ENCODE results near the gene GNG7.
"Not testable (repeated sequence)": the region's sequence is repeated elsewhere in the genome, so short reads cannot be mapped to it uniquely, and the experiment has no call there.

Gene GNG7

DNA sequence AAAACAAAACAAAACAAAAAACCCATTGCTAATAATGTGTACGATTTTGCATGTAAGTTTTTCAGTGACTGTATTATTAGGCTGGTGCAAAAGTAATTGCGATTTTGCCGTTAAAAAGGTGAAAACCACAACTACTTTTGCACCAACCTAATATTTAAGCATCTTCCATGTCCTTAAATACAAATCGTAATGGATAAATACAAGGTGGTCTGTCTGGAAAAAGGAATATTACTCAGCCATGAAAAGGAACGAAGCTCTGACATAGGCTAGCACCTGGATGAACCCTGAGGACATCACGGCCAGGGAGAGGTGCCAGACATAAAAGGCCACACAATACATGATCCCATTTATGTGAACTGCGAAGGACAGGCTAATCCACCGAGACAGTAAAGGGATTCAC, 193.4 kb downstream of the GNG7 start:
- POLR2A ChIA-PET, result interaction anchor here (1.8 kb wide), 1 partner anchor 33 kb away, joined by 5 read pairs; the partner anchor contains the start of gene GADD45B

DNA sequence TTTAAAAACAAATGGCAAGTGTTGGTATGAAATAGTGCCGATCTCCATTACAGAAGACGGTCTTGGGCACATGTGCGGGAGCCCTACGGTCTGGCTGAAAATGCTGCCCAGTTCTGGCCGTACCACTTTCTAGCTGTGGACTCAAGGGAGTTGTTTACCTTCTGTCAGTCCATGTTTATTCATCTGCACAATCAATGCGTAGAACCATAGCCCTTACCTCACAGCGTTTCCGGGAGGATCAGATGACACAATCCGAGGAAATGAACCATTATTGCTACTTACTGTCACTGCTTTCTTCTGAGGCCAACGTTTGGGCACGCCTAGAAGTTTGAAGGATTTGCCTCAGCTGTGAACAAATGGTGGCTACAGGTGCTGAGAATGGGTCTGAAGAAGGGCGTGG, 195.4 kb downstream of the GNG7 start:
- CTCF ChIA-PET, result no interaction called here
- peak in 1 of 3 donors; percentile 47 for DNase-seq
- WGBS (ENCODE audit: insufficient coverage), result 33% methylated on average over 9 of the region's 12 CpGs
- H3K4me1 ChIP-seq (ENCODE audit: control extremely low read depth in 1 of 4, control insufficient read depth in 4 of 4, insufficient read depth in 4 of 4, low read length in 3 of 4), result peaks cover 0 to 5% (median 2%) of the 10 kb centered on the region in 4 experiments
- H3K4me3 ChIP-seq (ENCODE audit: control insufficient read depth in 1 of 7, extremely low read depth in 1 of 7, insufficient read depth in 4 of 7, low read depth in 2 of 7, low read length in 6 of 7), result peak overlapping the region in 2 of 7 experiments; percentile 40 to 56
- H3K27me3 ChIP-seq (replicated peaks in 2 of 5; ENCODE audit: control insufficient read depth in 4 of 5, insufficient read depth in 5 of 5, low read length in 4 of 5), result no peaks in the 10 kb centered on the region
- H3K36me3 ChIP-seq (ENCODE audit: control insufficient read depth in 4 of 4, insufficient read depth in 4 of 4, low read length in 3 of 4), result no peaks in the 10 kb centered on the region
- H3K27ac ChIP-seq (ENCODE audit: insufficient read depth in 1 of 2, low read depth in 1 of 2, low read length in 2 of 2, poor library complexity in 1 of 2, severe bottlenecking in 2 of 2), result no peak overlapping the region
- POLR2A ChIA-PET, result interaction anchor here (0.6 to 1.2 kb wide), 3 partner anchors 28 to 186 kb away, joined by 3 to 4 read pairs (median 4); no protein-coding TSS in a partner anchor
- peaks cover 0 to 2% (median 0%) of the 10 kb centered on the region in 5 experiments for H3K9me3 ChIP-seq (ENCODE audit: control extremely low read depth in 1 of 5, control insufficient read depth in 4 of 5, insufficient read depth in 2 of 5, low read depth in 1 of 5, low read length in 4 of 5)

More for the DNA sequence above, 193.4 kb downstream of the GNG7 start:
- Histone ChIP-seq H3K9me3 (ENCODE audit: control extremely low read depth in 1 of 5, control insufficient read depth in 4 of 5, insufficient read depth in 2 of 5, low read depth in 1 of 5, low read length in 4 of 5) (peaks cover 0 to 2% (median 0%) of the 10 kb centered on the region in 5 experiments), H3K27me3 (replicated peaks in 2 of 5; ENCODE audit: control insufficient read depth in 4 of 5, insufficient read depth in 5 of 5, low read length in 4 of 5) (no peaks in the 10 kb centered on the region), H3K36me3 (ENCODE audit: control insufficient read depth in 4 of 4, insufficient read depth in 4 of 4, low read length in 3 of 4) (no peaks in the 10 kb centered on the region), H3K4me1 (ENCODE audit: control extremely low read depth in 1 of 4, control insufficient read depth in 4 of 4, insufficient read depth in 4 of 4, low read length in 3 of 4) (peaks cover 0 to 5% (median 2%) of the 10 kb centered on the region in 4 experiments), H3K4me3 (ENCODE audit: control insufficient read depth in 1 of 7, extremely low read depth in 1 of 7, insufficient read depth in 4 of 7, low read depth in 2 of 7, low read length in 6 of 7) (no peak overlapping the region), H3K27ac (ENCODE audit: insufficient read depth in 1 of 2, low read depth in 1 of 2, low read length in 2 of 2, poor library complexity in 1 of 2, severe bottlenecking in 2 of 2) (no peak overlapping the region)
- DNase-seq, result no peak
- 100% methylated on average over 3 of the region's 8 CpGs for WGBS (ENCODE audit: insufficient coverage)
- CTCF ChIA-PET, result no interaction called here

DNA sequence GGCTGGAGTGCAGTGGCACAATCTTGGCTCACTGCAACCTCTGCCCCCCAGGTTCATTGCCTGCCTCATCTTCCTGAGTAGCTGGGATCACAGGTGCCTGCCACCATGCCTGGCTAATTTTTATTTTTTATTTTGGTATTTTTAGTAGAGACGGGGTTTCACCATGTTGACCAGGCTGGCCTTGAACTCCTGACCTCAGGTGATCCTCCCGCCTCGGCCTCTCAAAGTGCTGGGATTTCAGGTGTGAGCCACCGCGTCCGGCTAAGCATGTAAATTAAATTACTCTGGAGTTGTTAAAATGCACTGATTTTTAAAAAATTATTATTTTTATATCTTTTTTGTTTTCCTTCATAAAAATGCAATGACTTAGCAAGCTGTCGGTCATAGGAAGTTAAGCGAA, 195.8 kb downstream of the GNG7 start:
- H3K27ac ChIP-seq (ENCODE audit: insufficient read depth in 1 of 2, low read depth in 1 of 2, low read length in 2 of 2, poor library complexity in 1 of 2, severe bottlenecking in 2 of 2); DNase-seq; H3K4me1 ChIP-seq (ENCODE audit: control extremely low read depth in 1 of 4, control insufficient read depth in 4 of 4, insufficient read depth in 4 of 4, low read length in 3 of 4); CTCF ChIA-PET; H3K9me3 ChIP-seq (ENCODE audit: control extremely low read depth in 1 of 5, control insufficient read depth in 4 of 5, insufficient read depth in 2 of 5, low read depth in 1 of 5, low read length in 4 of 5); H3K4me3 ChIP-seq (ENCODE audit: control insufficient read depth in 1 of 7, extremely low read depth in 1 of 7, insufficient read depth in 4 of 7, low read depth in 2 of 7, low read length in 6 of 7); H3K27me3 ChIP-seq (replicated peaks in 2 of 5; ENCODE audit: control insufficient read depth in 4 of 5, insufficient read depth in 5 of 5, low read length in 4 of 5); H3K36me3 ChIP-seq (ENCODE audit: control insufficient read depth in 4 of 4, insufficient read depth in 4 of 4, low read length in 3 of 4): not testable (repeated sequence)
- POLR2A ChIA-PET, result interaction anchor here (0.6 to 1.2 kb wide), 3 partner anchors 27 to 186 kb away, joined by 3 to 4 read pairs (median 4); no protein-coding TSS in a partner anchor
- WGBS (ENCODE audit: insufficient coverage), result 51% methylated on average over 3 of the region's 8 CpGs

DNA sequence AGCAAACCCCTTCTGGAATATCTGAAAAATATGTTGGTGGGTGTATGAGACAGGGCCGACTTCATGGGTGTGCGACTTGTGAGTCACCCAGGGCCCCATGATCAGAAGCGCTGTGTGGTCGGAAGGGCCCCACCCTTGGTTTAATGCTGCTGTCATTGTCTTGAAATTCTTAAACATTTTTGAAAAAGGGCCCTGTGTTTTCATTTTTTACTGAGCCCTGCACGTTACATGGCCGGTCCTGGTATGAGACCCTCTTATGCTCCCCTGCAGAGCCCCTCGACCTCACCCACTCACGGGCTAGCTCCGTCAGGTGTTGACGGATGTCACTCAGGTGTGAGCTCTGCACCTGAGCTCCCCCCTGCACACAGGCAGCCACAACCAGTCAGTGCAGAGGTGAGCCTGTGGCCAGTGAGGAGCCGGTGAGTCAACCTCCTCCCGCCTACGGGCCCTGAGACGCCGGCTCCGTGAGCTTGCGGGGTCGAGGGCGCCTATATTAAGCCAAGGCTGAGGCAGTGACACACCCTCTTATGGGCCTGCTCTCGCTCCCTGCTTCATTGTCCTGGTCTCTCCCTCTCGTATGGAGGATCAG, 198.9 kb downstream of the GNG7 start:
- Histone ChIP-seq H3K27me3 (replicated peaks in 2 of 5; ENCODE audit: control insufficient read depth in 4 of 5, insufficient read depth in 5 of 5, low read length in 4 of 5) (no peaks in the 10 kb centered on the region), H3K36me3 (ENCODE audit: control insufficient read depth in 4 of 4, insufficient read depth in 4 of 4, low read length in 3 of 4) (no peaks in the 10 kb centered on the region), H3K9me3 (ENCODE audit: control extremely low read depth in 1 of 5, control insufficient read depth in 4 of 5, insufficient read depth in 2 of 5, low read depth in 1 of 5, low read length in 4 of 5) (no peaks in the 10 kb centered on the region), H3K4me3 (ENCODE audit: control insufficient read depth in 1 of 7, extremely low read depth in 1 of 7, insufficient read depth in 4 of 7, low read depth in 2 of 7, low read length in 6 of 7) (no peak overlapping the region), H3K4me1 (ENCODE audit: control extremely low read depth in 1 of 4, control insufficient read depth in 4 of 4, insufficient read depth in 4 of 4, low read length in 3 of 4) (peaks cover 0 to 11% (median 7%) of the 10 kb centered on the region in 4 experiments), H3K27ac (ENCODE audit: insufficient read depth in 1 of 2, low read depth in 1 of 2, low read length in 2 of 2, poor library complexity in 1 of 2, severe bottlenecking in 2 of 2) (no peak overlapping the region)
- CTCF ChIA-PET, result no interaction called here
- POLR2A ChIA-PET, result interaction anchor here (1.2 to 1.5 kb wide), 2 partner anchors 27 to 28 kb away, joined by 3 read pairs; partner anchors contain the start of gene GADD45B
- 84% methylated on average over 15 of the region's 21 CpGs for WGBS (ENCODE audit: insufficient coverage)
- no peak for DNase-seq

DNA sequence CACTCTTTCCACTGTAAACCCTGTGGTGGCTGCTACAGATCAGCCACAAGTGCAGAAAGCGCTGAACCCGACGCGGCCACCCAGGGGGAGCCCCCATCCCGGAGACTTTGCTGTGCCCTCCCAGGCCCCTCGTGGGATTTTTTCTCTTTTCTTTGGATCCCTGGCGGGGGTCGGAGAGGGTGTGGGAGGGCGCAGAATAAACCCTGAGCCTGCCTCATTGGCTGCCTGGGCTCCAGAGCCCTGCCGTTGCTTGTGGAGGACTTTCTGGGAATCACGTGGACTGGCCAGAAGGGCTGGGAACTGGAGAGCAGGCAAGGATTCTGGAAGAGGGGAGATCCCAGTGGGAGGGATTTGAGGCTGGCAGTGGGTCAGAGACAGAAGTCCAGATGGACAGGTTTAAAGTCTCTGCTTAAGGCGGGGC, 201.6 kb downstream of the GNG7 start:
- ChIA-PET POLR2A (no interaction called here), CTCF (interaction anchor here (0.7 kb wide), 1 partner anchor 72 kb away, joined by 3 read pairs; no protein-coding TSS in a partner anchor)
- no peak for DNase-seq
- no peak overlapping the region for H3K27ac ChIP-seq (ENCODE audit: insufficient read depth in 1 of 2, low read depth in 1 of 2, low read length in 2 of 2, poor library complexity in 1 of 2, severe bottlenecking in 2 of 2)
- 81% methylated on average over 8 of the region's 12 CpGs for WGBS (ENCODE audit: insufficient coverage)
- no peak overlapping the region for H3K4me3 ChIP-seq (ENCODE audit: control insufficient read depth in 1 of 7, extremely low read depth in 1 of 7, insufficient read depth in 4 of 7, low read depth in 2 of 7, low read length in 6 of 7)
- H3K36me3 ChIP-seq (ENCODE audit: control insufficient read depth in 4 of 4, insufficient read depth in 4 of 4, low read length in 3 of 4), result no peaks in the 10 kb centered on the region
- H3K4me1 ChIP-seq (ENCODE audit: control extremely low read depth in 1 of 4, control insufficient read depth in 4 of 4, insufficient read depth in 4 of 4, low read length in 3 of 4), result peaks cover 0 to 9% (median 6%) of the 10 kb centered on the region in 4 experiments
- no peaks in the 10 kb centered on the region for H3K9me3 ChIP-seq (ENCODE audit: control extremely low read depth in 1 of 5, control insufficient read depth in 4 of 5, insufficient read depth in 2 of 5, low read depth in 1 of 5, low read length in 4 of 5)
- no peaks in the 10 kb centered on the region for H3K27me3 ChIP-seq (replicated peaks in 2 of 5; ENCODE audit: control insufficient read depth in 4 of 5, insufficient read depth in 5 of 5, low read length in 4 of 5)

DNA sequence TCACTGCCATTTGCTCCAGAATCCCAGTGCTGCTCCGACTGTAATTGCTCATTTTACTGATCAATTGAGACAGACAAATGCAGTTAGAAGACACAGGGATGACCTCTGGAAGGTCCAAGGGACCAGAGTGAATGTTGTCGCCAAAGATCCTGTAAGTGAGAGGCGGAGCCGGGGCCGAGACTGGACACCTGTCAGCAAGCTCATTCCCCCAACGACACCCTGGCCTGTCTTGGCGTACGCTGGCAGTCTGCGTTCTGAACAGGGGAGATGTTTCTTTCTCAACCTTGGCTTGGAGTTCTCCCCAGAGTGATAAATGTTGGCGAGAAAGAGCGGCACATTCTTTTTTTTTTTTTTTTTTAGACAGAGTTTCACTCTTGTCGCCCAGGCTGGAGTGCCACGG, 202.3 kb downstream of the GNG7 start:
- no peaks in the 10 kb centered on the region for H3K36me3 ChIP-seq (ENCODE audit: control insufficient read depth in 4 of 4, insufficient read depth in 4 of 4, low read length in 3 of 4)
- peaks cover 0 to 16% (median 13%) of the 10 kb centered on the region in 4 experiments for H3K4me1 ChIP-seq (ENCODE audit: control extremely low read depth in 1 of 4, control insufficient read depth in 4 of 4, insufficient read depth in 4 of 4, low read length in 3 of 4)
- no peak for DNase-seq
- no peak overlapping the region for H3K4me3 ChIP-seq (ENCODE audit: control insufficient read depth in 1 of 7, extremely low read depth in 1 of 7, insufficient read depth in 4 of 7, low read depth in 2 of 7, low read length in 6 of 7)
- no peak overlapping the region for H3K27ac ChIP-seq (ENCODE audit: insufficient read depth in 1 of 2, low read depth in 1 of 2, low read length in 2 of 2, poor library complexity in 1 of 2, severe bottlenecking in 2 of 2)
- H3K9me3 ChIP-seq (ENCODE audit: control extremely low read depth in 1 of 5, control insufficient read depth in 4 of 5, insufficient read depth in 2 of 5, low read depth in 1 of 5, low read length in 4 of 5), result no peaks in the 10 kb centered on the region
- 96% methylated on average over 7 of the region's 13 CpGs for WGBS (ENCODE audit: insufficient coverage)
- ChIA-PET CTCF (interaction anchor here (0.7 kb wide), 1 partner anchor 72 kb away, joined by 3 read pairs; no protein-coding TSS in a partner anchor), POLR2A (no interaction called here)
- H3K27me3 ChIP-seq (replicated peaks in 2 of 5; ENCODE audit: control insufficient read depth in 4 of 5, insufficient read depth in 5 of 5, low read length in 4 of 5), result no peaks in the 10 kb centered on the region

DNA sequence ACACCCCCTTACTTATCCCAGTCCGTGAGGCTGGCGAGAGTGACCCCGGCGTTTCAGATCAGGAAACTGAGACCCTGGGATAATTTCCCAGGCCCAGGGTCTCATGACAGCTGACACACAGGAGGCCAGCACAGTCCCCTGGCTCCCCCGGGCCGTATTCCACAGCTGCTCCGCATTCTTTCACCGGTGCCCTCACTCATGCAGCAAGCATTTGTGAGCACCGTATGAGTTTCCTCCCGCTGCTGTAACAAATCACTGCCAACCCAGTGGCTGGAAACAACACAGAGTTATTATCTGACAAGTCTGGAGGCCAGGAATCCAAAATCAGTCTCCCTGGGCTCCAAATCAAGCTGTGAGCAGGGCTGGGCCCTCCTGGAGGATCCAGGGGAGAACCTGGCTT, 205.3 kb downstream of the GNG7 start:
- no peak overlapping the region for H3K4me3 ChIP-seq (ENCODE audit: control insufficient read depth in 1 of 7, extremely low read depth in 1 of 7, insufficient read depth in 4 of 7, low read depth in 2 of 7, low read length in 6 of 7)
- no peak overlapping the region for H3K27ac ChIP-seq (ENCODE audit: insufficient read depth in 1 of 2, low read depth in 1 of 2, low read length in 2 of 2, poor library complexity in 1 of 2, severe bottlenecking in 2 of 2)
- H3K27me3 ChIP-seq (replicated peaks in 2 of 5; ENCODE audit: control insufficient read depth in 4 of 5, insufficient read depth in 5 of 5, low read length in 4 of 5), result peaks cover 0 to 2% (median 0%) of the 10 kb centered on the region in 5 experiments
- ChIA-PET CTCF (interaction anchor here (1.2 kb wide), 1 partner anchor 36 kb away, joined by 3 read pairs; no protein-coding TSS in a partner anchor), POLR2A (interaction anchor here (1.6 kb wide), 1 partner anchor 21 kb away, joined by 3 read pairs; the partner anchor contains the start of gene GADD45B)
- H3K9me3 ChIP-seq (ENCODE audit: control extremely low read depth in 1 of 5, control insufficient read depth in 4 of 5, insufficient read depth in 2 of 5, low read depth in 1 of 5, low read length in 4 of 5), result no peaks in the 10 kb centered on the region
- no peak for DNase-seq
- peaks cover 0 to 35% (median 32%) of the 10 kb centered on the region in 4 experiments for H3K4me1 ChIP-seq (ENCODE audit: control extremely low read depth in 1 of 4, control insufficient read depth in 4 of 4, insufficient read depth in 4 of 4, low read length in 3 of 4)
- WGBS (ENCODE audit: insufficient coverage), result 99% methylated on average over 10 of the region's 10 CpGs
- no peaks in the 10 kb centered on the region for H3K36me3 ChIP-seq (ENCODE audit: control insufficient read depth in 4 of 4, insufficient read depth in 4 of 4, low read length in 3 of 4)
